Colon (tissue), 2 donors: ENCODE data around the gene FBXW7.
A peak's percentile ranks its signal among the peaks of the same experiment; 100 is the strongest.

Source experiments
- FAIRE-seq: peaks from 2 replicates; lab custom pipeline; 2012; peaks lifted over from hg19 to GRCh38; lab: Jason Lieb, UNC
- donor health status: control.
- donor health status: control.

FBXW7 gene

DNA sequence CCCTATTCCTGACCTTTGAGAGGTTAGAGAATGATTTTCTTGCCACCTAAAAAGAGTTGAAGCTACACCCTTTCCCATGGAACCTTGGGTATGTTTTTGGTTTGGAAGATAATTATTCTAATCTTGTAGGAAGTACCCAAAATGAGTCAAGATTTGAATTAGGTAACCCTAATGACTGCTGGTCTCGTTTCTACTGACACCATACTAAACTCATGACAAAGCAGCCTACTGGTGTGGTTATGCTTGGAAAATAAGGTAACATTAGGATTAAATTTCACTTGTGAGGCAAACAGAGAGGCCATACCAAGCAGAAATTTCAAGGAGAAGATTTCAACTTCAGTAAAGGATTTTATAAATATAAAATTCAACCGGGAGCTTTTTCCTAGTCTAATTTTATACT, 107.9 kb downstream of the FBXW7 start:
- FAIRE-seq: no peak

DNA sequence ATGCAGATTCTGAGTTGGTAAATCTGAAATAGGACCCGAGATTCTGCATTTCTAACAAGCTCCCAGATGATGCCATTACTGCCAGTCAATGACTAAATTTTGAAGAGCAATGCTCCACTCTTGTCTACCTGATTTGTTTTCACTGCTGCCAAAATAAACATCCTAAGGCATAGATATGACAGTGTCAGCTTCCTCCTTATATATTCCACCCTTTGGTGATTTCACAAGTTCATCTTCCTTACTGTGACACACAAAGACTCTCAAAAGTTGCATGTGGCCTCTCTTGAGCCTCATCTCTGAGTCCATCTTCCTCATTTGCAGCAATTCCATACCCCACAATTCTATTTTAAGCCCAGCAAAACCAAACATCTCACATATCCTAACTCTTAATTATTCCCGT, 110.9 kb downstream of the FBXW7 start:
- FAIRE-seq: no peak

DNA sequence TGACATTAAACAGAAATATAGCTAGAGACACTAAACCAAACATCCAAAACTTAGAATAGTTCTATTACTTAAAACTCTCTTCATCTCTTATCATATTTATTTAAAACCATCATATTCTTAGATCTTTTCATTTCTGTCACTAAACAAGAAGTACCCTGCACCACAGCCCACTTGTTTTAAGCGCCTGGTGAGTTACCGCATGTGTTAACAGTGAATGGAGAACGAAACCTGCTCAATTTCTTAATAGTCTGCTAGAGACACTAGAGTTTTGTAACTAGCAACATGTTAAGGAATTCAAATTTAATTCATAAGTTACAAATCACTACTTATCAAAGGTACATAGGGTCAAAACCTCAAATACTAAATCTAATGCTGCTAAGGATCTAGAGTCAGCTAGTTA, 111.5 kb downstream of the FBXW7 start:
- no peak for FAIRE-seq

DNA sequence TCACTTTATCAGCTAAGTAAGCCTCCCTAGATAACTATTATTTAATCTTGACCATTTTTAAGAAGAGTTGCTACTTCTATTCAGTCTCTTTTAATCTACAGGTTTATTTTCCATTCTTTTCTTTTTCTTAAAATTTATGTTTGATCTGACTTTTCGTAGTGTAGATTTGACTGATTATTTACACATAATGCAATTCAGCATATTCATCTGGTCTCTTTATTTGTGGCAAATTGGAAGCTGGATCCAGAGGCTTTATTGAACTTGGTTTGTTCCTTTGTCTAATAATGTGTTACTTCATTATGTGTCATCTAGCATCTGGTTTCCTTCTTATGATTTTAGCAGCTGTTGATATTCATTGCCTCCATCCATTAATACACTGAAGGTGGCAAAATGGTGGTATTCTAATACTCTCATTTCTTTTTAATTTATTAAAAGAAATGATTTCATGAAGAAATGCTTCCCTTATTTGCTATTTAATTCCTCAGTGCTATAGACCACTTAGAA, 113.0 kb downstream of the FBXW7 start:
- FAIRE-seq: peak; percentile 57

DNA sequence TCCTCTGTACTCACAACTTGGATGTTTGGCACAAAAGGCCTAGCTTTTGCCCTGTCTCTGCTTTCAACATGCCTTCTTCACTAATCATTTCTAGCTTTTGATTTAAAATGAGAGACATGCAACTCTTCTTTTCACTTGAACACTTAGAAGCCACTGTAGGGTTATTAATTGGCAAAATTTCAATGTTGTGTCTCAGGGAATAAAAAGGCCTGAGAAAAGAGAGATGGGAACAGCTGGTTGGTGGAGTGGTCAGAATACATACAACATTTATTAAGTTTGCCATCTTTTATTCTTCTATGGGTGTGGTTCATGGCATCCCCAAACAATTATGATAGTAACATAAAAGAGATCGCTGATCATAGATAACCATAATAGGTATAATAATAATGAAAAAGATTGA, 114.3 kb downstream of the FBXW7 start:
- FAIRE-seq: no peak

DNA sequence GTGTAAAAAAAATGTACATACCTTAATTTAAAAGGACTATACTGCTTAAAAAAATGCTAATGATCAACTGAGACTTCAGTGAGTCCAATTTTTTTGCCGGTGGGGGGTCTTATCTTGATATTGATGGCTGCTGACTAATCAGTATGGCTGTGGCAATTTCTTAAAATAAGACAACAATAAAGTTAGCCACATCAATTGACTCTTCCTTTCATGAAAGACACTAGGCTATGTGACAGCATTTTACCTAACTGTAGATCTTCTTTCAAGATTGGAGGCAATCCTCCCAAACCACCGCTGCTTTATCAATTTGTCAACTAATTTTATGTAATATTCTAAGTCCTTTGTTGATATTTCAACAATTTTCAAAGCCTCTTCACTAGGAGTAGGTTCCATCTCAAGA, 116.1 kb downstream of the FBXW7 start:
- FAIRE-seq: no peak

DNA sequence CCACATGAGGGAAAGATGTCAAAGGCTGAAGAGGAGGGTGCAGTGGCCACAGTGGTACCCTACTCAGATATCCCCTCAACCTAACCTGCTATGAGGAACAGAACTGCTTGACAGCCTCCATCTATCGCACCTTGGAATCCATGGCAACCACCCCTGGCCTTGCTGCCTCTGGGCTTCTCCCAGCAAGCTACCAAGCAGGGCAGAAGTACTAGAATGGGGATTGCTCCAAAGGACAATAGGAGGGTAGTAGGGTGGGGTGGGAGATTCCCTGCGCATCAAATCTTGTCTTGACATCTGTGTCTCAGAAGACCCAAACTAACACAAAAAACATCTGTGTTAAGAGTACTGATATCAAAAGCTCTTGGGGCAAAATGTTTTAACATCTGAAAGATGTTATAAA, 118.2 kb downstream of the FBXW7 start:
- FAIRE-seq: no peak

DNA sequence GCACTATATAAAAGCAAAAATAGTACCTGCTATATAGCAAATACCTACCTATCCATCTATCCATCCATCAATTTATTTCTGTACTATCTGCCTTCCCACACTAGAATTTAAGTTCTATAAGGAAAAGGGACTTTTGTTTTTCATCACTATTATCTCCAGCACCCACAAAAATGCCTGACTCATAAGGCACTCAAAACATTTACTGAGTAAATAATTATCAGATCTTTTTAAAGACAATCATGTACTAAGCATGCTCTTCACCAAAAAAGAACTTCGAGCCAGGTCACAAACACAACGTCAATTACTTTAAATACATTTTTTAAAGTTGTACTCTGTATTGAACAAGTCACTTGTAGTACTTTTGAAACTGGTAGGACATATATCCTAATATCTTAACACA, 119.9 kb downstream of the FBXW7 start:
- no peak for FAIRE-seq

DNA sequence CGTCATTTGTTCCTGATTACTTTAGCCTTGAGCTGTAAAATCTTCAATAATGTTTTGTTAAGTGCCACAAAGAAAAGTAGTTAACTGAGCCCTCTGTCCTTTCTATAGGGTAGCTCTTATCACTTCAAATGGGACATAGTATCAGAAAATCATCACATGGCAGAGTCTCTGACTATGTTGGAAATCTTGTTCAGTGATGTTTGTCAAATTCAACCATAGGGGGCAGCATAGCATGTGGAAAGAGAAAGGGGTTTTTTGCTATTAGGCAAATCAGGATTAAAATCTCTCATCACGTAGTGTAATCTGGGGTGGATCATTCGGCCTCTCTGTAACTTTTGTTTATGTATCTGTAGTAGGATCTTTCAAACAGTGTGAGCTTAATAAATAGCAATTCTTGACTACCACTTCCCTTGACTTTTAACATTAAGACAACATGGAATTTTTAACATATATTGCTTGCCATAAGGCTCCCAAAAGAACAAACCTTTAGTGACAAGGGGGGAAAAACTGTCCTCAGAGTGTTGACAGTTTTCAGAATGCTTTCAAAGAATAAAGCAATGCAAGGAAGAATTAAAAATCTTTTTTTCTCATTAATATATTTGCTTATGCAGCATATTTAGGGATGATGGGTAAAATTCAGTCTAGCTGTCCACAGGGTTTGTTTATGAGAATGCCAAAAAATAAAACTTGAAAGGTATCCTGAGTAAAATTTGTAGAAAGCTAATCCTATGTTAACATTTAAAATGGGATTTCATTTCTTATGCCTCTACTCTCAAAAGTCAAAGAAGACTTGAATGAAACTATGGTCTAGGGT, 127.2 kb downstream of the FBXW7 start:
- FAIRE-seq: no peak

DNA sequence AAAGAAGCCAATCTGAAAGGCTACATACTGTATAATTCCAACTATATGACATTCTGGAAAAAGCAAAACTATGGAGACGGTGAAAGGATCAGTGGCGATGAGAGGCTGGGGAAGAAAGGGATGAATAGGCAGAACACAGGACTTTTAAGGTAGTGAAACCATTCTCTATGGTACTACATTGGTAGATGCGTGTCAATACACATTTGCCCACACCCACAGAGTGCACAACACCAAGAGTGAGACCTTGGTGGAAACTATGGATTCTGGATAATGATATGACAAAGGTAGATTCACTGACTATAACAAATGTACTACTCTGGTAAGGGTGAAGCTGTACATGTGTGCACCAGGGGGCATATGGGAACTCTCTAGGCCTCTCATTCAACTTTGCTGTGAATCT, 134.5 kb downstream of the FBXW7 start:
- no peak for FAIRE-seq

DNA sequence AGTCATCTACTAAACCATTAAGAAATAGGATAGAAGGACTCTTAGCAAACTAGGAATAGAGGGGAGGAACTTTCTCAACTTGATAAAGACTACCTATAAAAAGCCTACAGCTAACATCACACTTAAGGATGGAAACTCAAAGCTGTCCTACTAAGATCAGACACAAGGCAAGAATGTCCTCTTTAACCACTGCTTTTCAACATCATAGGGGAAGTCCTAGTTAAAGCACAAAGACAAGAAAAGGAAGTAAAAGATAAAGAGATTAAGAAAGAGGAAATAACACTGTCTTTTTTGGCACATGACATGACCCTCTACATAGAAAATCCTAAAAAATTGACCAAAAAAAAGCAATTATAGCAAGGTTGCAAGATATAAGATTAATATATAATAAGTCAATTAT, 136.6 kb downstream of the FBXW7 start:
- FAIRE-seq: no peak

DNA sequence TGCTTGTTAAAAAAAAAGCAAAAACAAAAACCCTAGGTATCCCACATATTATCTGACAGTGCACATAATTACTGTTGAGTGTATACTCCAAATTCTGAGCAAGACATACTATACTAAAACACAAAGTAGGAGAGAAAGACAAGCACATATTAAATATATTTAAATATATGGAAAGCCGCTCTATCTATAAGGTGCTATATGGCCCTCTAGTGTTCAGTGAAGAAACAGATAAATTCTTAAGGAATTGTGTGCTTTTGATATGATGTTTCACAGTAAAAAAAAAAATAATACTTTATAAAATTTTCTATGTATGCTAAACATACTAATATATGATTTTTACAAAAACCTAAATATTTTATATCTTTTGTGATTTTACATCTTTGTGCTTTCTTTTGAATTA, 137.8 kb downstream of the FBXW7 start:
- peak; percentile 77 for FAIRE-seq

DNA sequence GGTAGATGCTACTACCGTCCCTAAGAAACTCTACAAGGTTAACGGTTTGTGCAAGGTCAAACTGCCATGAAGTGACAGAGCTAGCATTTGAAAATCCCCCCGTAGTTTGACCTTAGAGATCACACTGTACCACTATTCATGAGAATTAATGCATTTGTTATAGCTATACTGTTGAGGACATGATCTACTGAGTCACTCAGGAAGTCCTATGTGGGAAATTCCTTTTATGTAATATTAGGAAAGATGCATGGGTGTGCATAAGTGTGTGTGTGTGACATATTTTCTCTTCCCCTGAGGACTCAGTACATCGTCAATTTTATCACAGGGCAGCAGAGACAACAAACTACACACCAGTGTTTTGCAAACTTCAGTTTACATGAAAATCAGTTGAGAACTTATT, 141.1 kb downstream of the FBXW7 start:
- no peak for FAIRE-seq

DNA sequence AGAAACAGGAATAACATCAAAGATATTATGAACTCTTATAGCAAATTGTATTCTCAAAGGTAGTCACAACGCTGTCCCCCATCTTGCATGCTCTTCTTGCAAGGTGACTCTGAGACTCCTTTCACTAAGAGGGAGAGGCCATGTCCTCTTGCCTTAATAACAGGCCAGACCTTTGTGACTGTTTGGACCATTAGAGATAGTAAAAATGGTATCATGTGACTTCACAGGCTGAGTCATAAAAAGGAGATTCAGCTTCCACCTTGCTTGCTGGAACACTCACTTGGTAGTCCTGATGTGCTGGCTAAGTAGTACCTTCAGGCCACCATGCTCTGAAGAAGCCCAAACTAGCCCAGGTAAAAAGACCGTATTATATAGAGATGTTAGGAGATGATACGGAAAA, 143.8 kb downstream of the FBXW7 start:
- FAIRE-seq: no peak

DNA sequence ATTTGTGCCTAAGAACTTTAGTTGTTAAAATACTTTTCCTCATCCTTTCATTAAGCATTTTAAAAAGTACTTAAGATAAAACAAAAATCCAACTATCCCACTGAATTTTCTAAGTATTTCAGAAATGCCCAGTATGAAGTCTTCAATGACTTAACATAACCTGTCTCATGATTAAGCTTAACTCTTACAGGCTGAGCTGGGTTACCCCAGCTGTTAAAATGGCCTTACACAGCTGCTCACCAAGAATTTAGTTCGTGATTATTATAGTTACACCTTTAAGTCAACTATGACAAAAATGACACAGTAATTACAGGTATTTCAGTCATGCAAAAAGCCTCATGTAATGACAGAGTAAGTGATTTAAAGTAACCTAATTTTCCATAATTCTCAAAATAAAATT, 145.7 kb downstream of the FBXW7 start:
- no peak for FAIRE-seq

DNA sequence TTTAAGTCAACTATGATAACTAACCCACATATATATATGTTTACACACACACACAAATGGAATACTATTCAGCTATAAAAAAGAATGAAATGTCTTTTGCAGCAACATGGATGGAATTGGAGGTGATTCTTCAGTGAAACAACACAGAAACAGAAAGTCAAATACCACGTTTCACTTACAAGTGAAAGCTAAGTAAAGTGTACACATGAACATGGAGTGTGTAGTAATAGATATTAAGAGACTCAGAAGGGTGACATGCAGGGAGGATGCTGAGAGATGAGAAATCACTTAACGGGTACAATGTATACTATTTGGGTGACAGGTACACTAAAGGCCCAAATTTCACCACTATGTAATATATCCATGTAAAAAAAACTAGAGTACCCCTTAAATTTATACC, 146.5 kb downstream of the FBXW7 start:
- no peak for FAIRE-seq

DNA sequence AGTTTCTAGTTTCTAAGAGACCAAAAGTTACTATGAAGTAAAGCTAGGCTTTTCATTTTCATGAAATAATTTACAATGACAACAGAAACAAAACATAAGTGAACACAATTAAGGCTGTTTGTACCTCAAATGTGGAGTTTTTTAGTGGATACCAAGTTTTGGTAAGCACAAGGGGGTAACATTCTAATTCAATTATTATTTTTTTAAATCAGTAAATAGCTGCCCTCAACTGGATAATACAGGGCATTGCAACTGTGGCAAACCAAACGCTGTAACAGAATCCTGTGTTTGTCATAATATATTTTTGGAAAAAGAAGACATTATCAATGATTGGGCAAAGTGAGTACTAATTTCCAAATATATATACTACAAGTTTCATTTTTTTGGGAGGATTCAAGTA, 150.3 kb downstream of the FBXW7 start:
- no peak for FAIRE-seq

DNA sequence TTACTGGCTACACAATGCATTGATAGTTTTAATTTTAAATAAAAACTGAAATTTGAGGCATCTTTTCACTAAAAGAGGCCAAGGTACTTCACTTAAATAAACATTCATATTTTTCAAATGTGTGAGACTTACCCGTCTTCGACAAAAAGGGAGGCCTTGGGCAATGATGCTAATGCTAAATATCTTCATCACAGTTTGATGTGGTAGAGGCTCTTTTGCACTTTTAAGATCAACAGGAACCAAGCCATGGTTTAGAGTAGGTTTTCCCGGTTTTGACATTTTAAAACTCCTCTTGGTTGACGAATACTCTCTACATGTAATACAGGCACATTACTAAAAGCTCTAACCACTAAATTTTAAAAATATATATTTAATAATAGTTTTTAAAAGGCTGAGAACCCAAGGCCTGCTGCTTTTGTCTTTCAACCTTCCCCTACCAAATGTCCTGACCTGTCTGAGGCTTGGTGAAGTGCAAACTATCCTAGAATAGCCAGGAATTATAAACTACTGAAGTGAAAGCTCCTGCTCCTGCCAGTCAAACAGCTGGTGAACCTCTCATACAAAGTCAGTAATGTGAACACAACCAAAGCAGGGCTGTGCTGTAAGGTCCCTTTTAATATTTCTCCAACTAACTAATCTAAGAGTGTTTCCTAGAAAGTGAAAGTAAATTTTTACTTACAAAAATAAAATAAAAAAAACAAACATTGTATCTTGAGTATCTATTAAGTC, 153.7 kb downstream of the FBXW7 start:
- no peak for FAIRE-seq

DNA sequence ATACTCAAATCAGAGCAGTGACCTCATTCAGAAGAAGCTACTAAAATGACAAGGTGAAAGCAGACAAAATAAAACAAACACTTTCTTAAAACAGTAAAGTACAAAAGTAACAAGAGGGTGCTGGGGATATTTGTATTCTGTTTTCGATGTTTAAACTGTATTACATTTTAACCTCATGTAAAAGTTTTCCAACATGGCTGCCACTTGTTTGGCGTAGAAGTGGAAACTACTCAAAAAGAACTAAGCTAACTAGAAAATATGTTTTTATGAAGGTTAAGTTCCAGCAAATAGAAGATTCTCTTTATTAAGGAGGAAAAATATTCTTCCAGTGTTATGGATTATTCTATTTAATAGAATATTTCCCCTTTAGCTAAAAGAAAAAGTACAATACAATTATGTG, 155.0 kb downstream of the FBXW7 start:
- FAIRE-seq: no peak

DNA sequence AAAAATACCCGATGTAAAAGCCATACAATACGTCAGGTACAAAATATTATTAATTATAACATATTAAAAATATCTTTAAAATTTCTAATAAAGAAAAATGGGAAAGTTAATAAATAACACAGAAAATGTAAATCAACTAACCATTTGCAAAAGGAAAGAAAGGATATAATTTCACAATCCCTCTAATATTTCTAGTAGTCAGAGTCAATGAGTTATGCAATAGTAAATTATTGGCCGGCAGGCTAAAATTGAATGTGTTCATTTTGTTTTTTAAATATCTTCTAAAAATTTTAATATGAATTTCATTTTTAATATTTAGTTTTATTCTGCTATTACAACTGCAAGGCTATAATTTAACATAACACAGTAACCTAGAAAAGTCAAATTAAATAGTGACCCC, 155.7 kb downstream of the FBXW7 start:
- no peak for FAIRE-seq

DNA sequence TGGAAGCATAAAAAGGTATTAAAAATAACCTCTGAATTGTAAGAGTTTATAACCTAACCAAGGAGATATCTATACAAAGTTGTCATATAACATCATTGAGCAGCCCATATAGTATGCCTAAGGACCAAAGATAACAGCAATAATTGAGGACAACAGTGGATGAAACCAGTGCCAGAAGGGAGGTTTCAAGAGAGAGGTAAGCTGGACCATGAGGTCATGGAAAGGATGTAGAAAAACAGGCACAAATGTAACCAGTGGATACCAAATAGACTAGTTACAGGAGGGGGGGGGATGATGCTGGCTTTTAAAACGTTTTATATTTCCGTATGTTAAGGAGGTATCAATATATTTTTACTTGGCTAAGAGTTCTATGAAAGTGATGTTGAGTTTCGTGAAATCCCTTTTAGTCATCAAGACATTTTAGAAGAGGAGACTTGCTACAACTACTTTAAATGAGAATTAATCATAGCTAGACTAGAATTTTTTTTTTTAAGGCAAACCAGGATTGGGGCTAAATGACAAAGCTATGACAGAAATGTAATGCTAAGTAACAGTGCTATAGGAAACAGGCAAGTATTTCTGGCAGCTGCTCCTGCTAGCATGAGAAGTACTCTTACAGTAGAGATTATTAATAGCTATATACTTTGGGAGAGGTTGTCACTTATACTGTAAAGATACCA, 161.1 kb downstream of the FBXW7 start:
- no peak for FAIRE-seq

DNA sequence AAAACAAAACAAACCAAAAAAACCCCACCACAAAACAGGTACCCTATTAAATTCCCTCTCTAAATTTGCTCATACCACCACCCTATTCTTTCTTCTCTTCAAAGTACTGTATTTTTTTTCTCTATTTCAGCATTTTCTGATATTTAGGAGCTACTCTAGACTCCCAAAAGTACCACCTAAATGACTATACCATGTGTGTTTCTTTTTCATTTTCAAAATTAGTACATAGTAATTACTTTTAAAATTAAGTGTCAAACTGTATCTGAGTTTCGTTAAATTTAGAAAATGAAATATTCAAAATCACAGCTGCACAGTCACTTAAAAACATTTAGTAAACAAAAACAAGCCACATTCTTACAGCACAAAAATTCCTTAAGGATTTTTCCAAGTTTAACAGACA, 161.7 kb downstream of the FBXW7 start:
- no peak for FAIRE-seq

DNA sequence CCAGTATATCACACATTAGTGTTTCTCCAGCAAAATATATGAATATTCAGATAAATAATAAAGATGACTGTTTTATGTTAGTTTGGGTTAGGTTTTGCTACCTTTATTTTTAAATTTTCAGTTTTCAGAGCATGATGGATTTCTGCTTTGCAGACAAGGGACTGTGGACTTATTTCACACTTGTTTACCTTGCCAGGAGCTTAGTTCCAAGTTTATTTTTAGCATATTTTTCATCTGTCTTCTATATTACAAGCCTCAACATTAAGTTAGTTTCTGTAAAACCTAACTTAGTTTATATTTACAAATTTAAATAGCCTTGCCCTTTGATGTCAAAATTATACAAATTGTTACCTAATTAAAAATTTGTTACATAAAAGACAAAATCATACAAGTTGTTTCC, 163.4 kb downstream of the FBXW7 start:
- FAIRE-seq: no peak
